Measurements from ENCODE around the gene RHEBL1. TPM values are rescaled to one million over a fixed set of nuclear protein-coding genes. Genes with fewer than 3 reads are reported as not detected.

Gene RHEBL1
- polyA plus RNA-seq, 3 donors, result 0.17 to 0.96 (median 0.50) TPM

DNA sequence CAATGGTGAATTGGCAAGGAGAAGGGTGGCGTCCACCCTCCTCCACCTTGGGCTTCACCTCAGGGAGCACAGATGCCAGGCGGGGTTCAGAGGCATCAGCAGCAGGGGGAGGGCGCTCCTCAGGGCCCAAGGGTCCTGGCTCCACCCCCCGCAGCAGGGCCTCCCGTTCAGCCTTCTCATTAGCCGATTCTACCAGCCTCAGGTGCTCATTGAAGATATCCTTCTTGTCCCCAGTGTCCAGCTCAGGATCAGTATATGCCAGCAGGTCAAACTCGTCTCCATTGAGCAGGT is 31.9 kb downstream of the RHEBL1 start:
- Mint-ChIP-seq H3K4me1 (no peaks in the 10 kb centered on the region), H3K4me3 (no peak overlapping the region), H3K9me3 (no peaks in the 10 kb centered on the region), H3K27ac (no peak overlapping the region), H3K36me3 (peaks cover 85 to 100% of the 10 kb centered on the region in 2 donors), H3K27me3 (ENCODE audit: low read depth in 3 of 3) (no peaks in the 10 kb centered on the region)
- H3K4me1 ChIP-seq (ENCODE audit: control insufficient read depth in 1 of 2, insufficient read depth in 2 of 2, low read length in 2 of 2), result no peaks in the 10 kb centered on the region
- H3K27ac ChIP-seq (ENCODE audit: low read depth in 1 of 2, low read length in 2 of 2), result no peak overlapping the region
- H4K20me1 ChIP-seq (ENCODE audit: insufficient read depth, low read length), result peaks cover 99% of the 10 kb centered on the region
- H3K9ac ChIP-seq (ENCODE audit: insufficient read depth, low read length, poor library complexity, severe bottlenecking), result no peak overlapping the region
- WGBS (ENCODE audit: insufficient coverage), result 95% methylated on average over 6 of the region's 7 CpGs
- no peak overlapping the region for H2AFZ ChIP-seq (ENCODE audit: insufficient read depth, low read depth, low read length, poor library complexity, severe bottlenecking)
- no peaks in the 10 kb centered on the region for H3K27me3 ChIP-seq (ENCODE audit: control insufficient read depth in 2 of 2, insufficient read depth in 2 of 2, low read length in 2 of 2)
- H3K4me2 ChIP-seq (replicated peaks; ENCODE audit: extremely low read depth, low read length, poor library complexity, severe bottlenecking), result no peak overlapping the region
- TF ChIP-seq, protein P1, sequence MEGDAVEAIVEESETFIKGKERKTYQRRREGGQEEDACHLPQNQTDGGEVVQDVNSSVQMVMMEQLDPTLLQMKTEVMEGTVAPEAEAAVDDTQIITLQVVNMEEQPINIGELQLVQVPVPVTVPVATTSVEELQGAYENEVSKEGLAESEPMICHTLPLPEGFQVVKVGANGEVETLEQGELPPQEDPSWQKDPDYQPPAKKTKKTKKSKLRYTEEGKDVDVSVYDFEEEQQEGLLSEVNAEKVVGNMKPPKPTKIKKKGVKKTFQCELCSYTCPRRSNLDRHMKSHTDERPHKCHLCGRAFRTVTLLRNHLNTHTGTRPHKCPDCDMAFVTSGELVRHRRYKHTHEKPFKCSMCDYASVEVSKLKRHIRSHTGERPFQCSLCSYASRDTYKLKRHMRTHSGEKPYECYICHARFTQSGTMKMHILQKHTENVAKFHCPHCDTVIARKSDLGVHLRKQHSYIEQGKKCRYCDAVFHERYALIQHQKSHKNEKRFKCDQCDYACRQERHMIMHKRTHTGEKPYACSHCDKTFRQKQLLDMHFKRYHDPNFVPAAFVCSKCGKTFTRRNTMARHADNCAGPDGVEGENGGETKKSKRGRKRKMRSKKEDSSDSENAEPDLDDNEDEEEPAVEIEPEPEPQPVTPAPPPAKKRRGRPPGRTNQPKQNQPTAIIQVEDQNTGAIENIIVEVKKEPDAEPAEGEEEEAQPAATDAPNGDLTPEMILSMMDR (IDR thresholded peaks at IDR 0.05), result no peak
- intact Hi-C loops (cut with micrococcal nuclease), result no loop called here
- no peak overlapping the region for H3K4me3 ChIP-seq (replicated peaks in 1 of 3; ENCODE audit: low read depth in 2 of 3, low read length in 3 of 3)
- H3K79me2 ChIP-seq (ENCODE audit: insufficient read depth, low read length), result peaks cover 14% of the 10 kb centered on the region
- H3K36me3 ChIP-seq (replicated peaks in 1 of 2; ENCODE audit: control insufficient read depth in 1 of 2, insufficient read depth in 2 of 2, low read length in 2 of 2), result peaks cover 93 to 99% of the 10 kb centered on the region in 2 donors
- DNase-seq, result no peak
- no peaks in the 10 kb centered on the region for H3K9me3 ChIP-seq (replicated peaks in 1 of 2; ENCODE audit: control insufficient read depth in 1 of 2, insufficient read depth in 1 of 2, low read length in 2 of 2)

DNA sequence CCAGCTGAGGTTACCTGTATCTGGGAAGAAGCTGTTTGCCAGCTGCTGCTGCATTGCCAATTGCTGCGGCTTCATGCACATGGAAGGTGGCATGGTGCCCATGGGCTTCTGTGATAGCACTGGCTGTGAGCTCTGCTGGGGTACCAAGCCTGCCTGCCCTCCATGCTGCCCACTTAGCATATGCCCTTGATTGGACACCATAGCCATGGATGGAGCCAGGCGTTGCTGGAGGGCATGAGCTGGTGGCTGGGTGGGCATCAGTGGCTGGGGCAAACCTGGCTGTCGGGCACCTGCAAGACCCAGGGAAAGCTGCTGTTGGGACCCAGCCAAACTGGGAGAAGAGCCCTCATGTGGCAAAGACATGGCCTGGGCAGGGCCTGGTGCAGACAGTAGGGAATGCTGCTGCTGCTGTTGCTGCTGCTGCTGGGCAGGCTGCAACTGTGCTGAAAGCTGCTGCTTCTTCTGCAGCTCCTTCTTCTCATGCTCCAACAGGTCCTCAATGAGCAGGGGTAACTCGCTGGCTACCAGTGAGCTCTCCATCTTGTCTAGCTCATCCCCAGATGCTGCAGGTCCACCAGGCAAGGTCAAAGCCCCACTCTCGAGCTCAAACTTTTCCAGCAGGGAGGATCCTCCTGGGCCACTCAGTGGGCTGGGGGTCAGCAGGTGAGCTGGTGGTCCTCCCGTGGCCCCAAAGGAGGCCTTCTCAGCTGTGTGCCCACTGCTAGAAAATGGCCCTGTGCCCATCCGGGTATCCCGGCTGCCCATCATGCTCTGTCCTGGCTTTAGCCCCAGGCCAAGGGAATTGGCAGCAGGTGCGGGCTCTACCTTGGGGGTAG is 32.5 kb downstream of the RHEBL1 start:
- intact Hi-C loops (cut with micrococcal nuclease), result no loop called here
- no peak overlapping the region for H3K4me3 Mint-ChIP-seq
- Histone ChIP-seq H3K36me3 (replicated peaks in 1 of 2; ENCODE audit: control insufficient read depth in 1 of 2, insufficient read depth in 2 of 2, low read length in 2 of 2) (peaks cover 93 to 99% of the 10 kb centered on the region in 2 donors), H2AFZ (ENCODE audit: insufficient read depth, low read depth, low read length, poor library complexity, severe bottlenecking) (no peak overlapping the region), H3K79me2 (ENCODE audit: insufficient read depth, low read length) (peaks cover 14% of the 10 kb centered on the region), H3K4me1 (ENCODE audit: control insufficient read depth in 1 of 2, insufficient read depth in 2 of 2, low read length in 2 of 2) (no peaks in the 10 kb centered on the region), H4K20me1 (ENCODE audit: insufficient read depth, low read length) (peaks cover 99% of the 10 kb centered on the region), H3K9ac (ENCODE audit: insufficient read depth, low read length, poor library complexity, severe bottlenecking) (no peak overlapping the region), H3K27ac (ENCODE audit: low read depth in 1 of 2, low read length in 2 of 2) (no peak overlapping the region), H3K4me3 (replicated peaks in 1 of 3; ENCODE audit: low read depth in 2 of 3, low read length in 3 of 3) (no peak overlapping the region), H3K27me3 (ENCODE audit: control insufficient read depth in 2 of 2, insufficient read depth in 2 of 2, low read length in 2 of 2) (no peaks in the 10 kb centered on the region), H3K9me3 (replicated peaks in 1 of 2; ENCODE audit: control insufficient read depth in 1 of 2, insufficient read depth in 1 of 2, low read length in 2 of 2) (no peaks in the 10 kb centered on the region), H3K4me2 (replicated peaks; ENCODE audit: extremely low read depth, low read length, poor library complexity, severe bottlenecking) (no peak overlapping the region)
- TF ChIP-seq, protein P1 (IDR thresholded peaks at IDR 0.05), result no peak
- no peak overlapping the region for H3K27ac Mint-ChIP-seq
- H3K9me3 Mint-ChIP-seq, result no peaks in the 10 kb centered on the region
- no peaks in the 10 kb centered on the region for H3K4me1 Mint-ChIP-seq
- no peaks in the 10 kb centered on the region for H3K27me3 Mint-ChIP-seq (ENCODE audit: low read depth in 3 of 3)
- peaks cover 85 to 100% of the 10 kb centered on the region in 2 donors for H3K36me3 Mint-ChIP-seq
- no peak for DNase-seq
- WGBS (ENCODE audit: insufficient coverage), result 99% methylated on average over 8 of the region's 9 CpGs
